Fibroblast of pulmonary artery (primary cell): ENCODE results near the gene NKD1.

ENCODE experiments used
- DNase-seq: peaks from one replicate; pipeline ENCODE4 v3.0.0-alpha.2; 2010; ENCODE audit warnings: low read depth
- H3K4me3 ChIP-seq: replicated peaks from 2 replicates; pipeline ENCODE4 v1.5.1; 2011; ENCODE audit warnings: low read depth, mild to moderate bottlenecking, control low read depth, low read length, moderate library complexity
- CTCF ChIP-seq: IDR thresholded peaks from 2 replicates; pipeline ENCODE4 v1.5.1; 2011; ENCODE audit warnings: mild to moderate bottlenecking, control low read depth, low read length, inconsistent platforms; ENCODE audit errors: missing control alignments

NKD1 gene

GRCh38 chr16:50674831-50675230, 126.6 kb downstream of the NKD1 start:
- DNase-seq: no peak
- TF ChIP-seq CTCF: no peak
- no peak overlapping the region for H3K4me3 ChIP-seq

GRCh38 chr16:50675686-50676610, 127.8 kb downstream of the NKD1 start:
- TF ChIP-seq CTCF: no peak
- DNase-seq: no peak
- no peak overlapping the region for H3K4me3 ChIP-seq

- H3K4me3 ChIP-seq: no peak overlapping the region
- DNase-seq: no peak
- TF ChIP-seq CTCF: no peak
Measured at GRCh38 chr16:50676684-50677225, 128.6 kb downstream of the NKD1 start.

GRCh38 chr16:50677351-50677750, 129.2 kb downstream of the NKD1 start:
- no peak for DNase-seq
- no peak overlapping the region for H3K4me3 ChIP-seq
- peak; percentile 17 for TF ChIP-seq CTCF

- no peak overlapping the region for H3K4me3 ChIP-seq
- no peak for TF ChIP-seq CTCF
- DNase-seq: no peak
Measured at GRCh38 chr16:50678531-50678930, 130.3 kb downstream of the NKD1 start.

- no peak for DNase-seq
- no peak for TF ChIP-seq CTCF
- no peak overlapping the region for H3K4me3 ChIP-seq
Measured at GRCh38 chr16:50679266-50679665, 131.1 kb downstream of the NKD1 start.
